Measurements from ENCODE around the gene FGF2.

DNA sequence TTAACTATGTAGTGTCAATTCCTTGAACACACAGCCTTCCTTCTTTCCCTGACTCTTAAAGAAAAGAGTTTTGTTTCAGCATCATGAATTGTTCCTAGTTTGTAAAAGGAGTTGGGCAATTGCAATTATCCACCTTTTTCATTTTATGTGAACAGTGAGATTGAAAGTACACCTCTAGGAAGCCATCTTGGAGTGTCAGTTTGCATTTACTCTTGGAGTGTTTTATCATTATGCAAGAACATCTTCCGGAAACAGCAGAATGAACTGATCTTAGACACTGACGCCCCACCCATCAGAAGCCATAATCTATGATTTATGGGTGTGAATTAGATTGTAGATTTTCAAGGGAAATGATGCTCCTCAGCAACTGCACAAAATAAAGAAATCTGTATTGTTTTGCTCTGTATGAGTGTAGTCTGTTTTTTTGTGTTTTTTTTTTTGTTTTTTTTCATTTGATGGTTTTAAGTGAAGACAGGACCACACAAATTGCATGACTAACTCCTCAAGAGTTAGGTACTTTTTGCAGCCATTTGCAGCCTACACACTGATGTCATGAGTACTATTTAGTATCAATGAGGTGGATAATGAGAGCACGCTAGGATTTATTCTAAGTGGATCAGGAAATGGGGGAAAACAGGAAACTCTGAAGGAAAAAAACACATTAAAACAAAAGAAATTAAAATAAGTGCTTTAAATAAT is 19.5 kb upstream of the FGF2 start:
- TF ChIP-seq, protein P1, sequence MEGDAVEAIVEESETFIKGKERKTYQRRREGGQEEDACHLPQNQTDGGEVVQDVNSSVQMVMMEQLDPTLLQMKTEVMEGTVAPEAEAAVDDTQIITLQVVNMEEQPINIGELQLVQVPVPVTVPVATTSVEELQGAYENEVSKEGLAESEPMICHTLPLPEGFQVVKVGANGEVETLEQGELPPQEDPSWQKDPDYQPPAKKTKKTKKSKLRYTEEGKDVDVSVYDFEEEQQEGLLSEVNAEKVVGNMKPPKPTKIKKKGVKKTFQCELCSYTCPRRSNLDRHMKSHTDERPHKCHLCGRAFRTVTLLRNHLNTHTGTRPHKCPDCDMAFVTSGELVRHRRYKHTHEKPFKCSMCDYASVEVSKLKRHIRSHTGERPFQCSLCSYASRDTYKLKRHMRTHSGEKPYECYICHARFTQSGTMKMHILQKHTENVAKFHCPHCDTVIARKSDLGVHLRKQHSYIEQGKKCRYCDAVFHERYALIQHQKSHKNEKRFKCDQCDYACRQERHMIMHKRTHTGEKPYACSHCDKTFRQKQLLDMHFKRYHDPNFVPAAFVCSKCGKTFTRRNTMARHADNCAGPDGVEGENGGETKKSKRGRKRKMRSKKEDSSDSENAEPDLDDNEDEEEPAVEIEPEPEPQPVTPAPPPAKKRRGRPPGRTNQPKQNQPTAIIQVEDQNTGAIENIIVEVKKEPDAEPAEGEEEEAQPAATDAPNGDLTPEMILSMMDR (IDR thresholded peaks at IDR 0.05; ENCODE audit: insufficient read depth, low read length, poor library complexity, severe bottlenecking), result no peak
- no peak for TF ChIP-seq EZH2phosphoT487 (conservative IDR thresholded peaks at IDR 0.05; ENCODE audit: low read length)

Measured in SU-DHL-6 (cell line).